HK-2 (cell line): Measurements from ENCODE around the gene ERFE.
A peak's percentile ranks its signal among the peaks of the same experiment; 100 is the strongest.

Source experiments
- DNase-seq: peaks from one replicate; pipeline ENCODE4 v3.0.0-alpha.2; 2018; ENCODE audit not compliant: unreplicated experiment

The ERFE gene

GRCh38 chr2:238126338-238126737 is 32.4 kb upstream of the ERFE start:
- no peak for DNase-seq

- DNase-seq = no peak
These were observed 32.0 kb upstream of the ERFE start for GRCh38 chr2:238126775-238127164.

GRCh38 chr2:238127165-238128060 is 31.4 kb upstream of the ERFE start:
- DNase-seq = peak; percentile 60

GRCh38 chr2:238128061-238128440 is 30.7 kb upstream of the ERFE start:
- no peak for DNase-seq

- DNase-seq = no peak
These were observed 30.2 kb upstream of the ERFE start for GRCh38 chr2:238128534-238129001.

GRCh38 chr2:238129166-238130010 is 29.4 kb upstream of the ERFE start:
- no peak for DNase-seq

GRCh38 chr2:238130111-238130695 is 28.6 kb upstream of the ERFE start:
- DNase-seq = no peak

- DNase-seq = no peak
These were observed 27.8 kb upstream of the ERFE start for GRCh38 chr2:238130696-238131628.

GRCh38 chr2:238131761-238132462 is 26.9 kb upstream of the ERFE start:
- DNase-seq = no peak

- no peak for DNase-seq
These were observed 26.0 kb upstream of the ERFE start for GRCh38 chr2:238132463-238133450.

- DNase-seq = no peak
These were observed 25.0 kb upstream of the ERFE start for GRCh38 chr2:238133499-238134392.

- DNase-seq = no peak
These were observed 24.4 kb upstream of the ERFE start for GRCh38 chr2:238134393-238134785.

- DNase-seq = no peak
These were observed 23.1 kb upstream of the ERFE start for GRCh38 chr2:238135601-238136150.

- DNase-seq = peak; percentile 58
These were observed 21.8 kb upstream of the ERFE start for GRCh38 chr2:238136820-238137537.

GRCh38 chr2:238137885-238138284 is 20.9 kb upstream of the ERFE start:
- DNase-seq = no peak

GRCh38 chr2:238138331-238139195 is 20.2 kb upstream of the ERFE start, which contains the start of gene KLHL30:
TSS of gene KLHL30 (plus strand) at chr2:238138668. CDS start at chr2:238140755, 2,087 bp downstream.
- DNase-seq = no peak
